ENCODE measurements around the gene RAP1GAP2.
A peak's percentile ranks its signal among the peaks of the same experiment; 100 is the strongest.
"Not testable (repeated sequence)": the region's sequence is repeated elsewhere in the genome, so short reads cannot be mapped to it uniquely, and the experiment has no call there.

Gene RAP1GAP2

GRCh38 chr17:2814481-2815341 lies 18.5 kb downstream of the RAP1GAP2 start:
- no peak for DNase-seq (ENCODE audit: low read depth)

- DNase-seq (ENCODE audit: low read depth) = no peak
Observed at GRCh38 chr17:2815781-2816185, 19.5 kb downstream of the RAP1GAP2 start.

DNA sequence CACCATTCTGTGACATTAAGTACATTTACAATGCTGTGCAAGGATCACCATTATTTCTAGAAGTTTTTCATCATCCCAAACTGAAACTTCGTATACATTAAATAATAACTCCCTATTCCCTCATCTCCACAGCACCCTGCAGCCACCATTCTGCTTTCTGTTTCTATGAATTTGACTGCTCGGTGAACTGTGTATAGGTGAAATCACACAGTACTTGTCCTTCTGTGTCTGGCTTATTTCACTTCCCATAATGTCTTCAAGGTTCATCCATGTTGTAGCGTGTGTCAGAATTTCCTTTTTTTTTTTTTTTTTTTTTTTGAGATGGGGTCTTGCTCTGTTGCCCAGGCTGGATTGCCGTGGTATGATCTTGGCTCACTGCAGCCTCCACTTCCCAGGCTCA lies 20.4 kb downstream of the RAP1GAP2 start:
- no peak for DNase-seq (ENCODE audit: low read depth)

DNA sequence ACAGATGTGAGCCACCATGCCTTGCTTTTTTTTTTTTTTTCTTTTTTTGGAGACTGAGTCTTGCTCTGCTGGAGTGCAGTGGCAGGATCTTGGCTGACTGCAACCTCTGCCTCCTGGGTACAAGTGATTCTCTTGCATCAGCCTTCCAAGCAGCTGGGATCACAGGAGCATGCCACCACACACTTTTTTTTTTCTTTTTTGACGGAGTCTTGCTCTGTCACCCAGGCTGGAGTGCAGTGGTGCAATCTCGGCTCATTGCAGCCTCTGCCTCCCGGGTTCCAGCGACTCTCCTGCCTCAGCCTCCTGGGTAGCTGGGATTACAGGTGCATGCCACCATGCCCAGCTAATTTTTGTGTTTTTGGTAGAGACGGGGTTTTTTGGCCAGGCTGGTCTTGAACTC lies 23.1 kb downstream of the RAP1GAP2 start:
- DNase-seq (ENCODE audit: low read depth) = not testable (repeated sequence)

DNA sequence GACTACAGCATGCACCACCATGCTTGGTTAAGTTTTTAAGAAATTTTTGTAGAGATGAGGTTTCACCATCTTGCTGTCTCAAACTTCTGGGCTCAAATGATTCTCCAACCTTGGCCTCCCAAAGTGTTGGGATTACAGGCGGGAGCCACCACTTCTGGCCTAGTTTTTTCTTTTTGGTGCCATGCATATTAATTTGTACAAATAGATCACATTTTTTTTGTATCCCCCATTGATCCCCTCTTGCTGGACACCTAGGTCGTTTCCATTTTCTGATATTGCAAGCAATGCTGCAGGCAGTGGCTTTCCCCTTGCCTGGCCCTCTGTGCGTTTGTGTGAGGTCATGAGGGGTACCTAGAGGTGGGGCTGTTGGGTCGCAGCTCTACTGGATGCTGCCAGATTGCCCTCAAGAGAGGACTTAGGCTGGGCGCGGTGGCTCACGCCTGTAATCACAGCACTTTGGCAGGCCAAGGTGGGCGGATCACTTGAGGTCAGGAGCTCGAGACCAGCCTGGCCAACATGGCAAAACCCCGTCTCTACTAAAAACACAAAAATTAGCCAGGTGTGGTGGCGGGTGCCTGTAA lies 23.8 kb downstream of the RAP1GAP2 start:
- no peak for DNase-seq (ENCODE audit: low read depth)

DNA sequence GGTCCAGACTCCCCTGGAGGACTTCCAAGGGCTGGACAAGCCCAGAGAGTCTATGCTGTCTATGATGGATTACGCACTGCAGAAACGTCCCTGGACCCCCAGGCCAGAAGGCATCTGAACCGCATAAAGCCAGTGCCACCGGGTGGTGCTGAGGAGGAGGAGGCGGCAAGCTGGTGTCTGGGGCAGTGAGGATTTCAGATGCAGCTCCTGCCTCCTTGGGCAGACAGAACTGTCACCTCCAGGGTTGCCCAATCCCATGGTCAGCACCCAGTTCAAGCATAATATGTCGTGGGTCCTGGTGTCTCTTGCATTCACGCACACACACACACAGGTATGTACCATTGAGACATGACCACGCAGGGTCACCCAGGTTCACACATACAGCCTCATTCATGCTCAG lies 25.6 kb downstream of the RAP1GAP2 start:
- DNase-seq (ENCODE audit: low read depth) = no peak

GRCh38 chr17:2822358-2822757 lies 26.1 kb downstream of the RAP1GAP2 start:
- no peak for DNase-seq (ENCODE audit: low read depth)

DNA sequence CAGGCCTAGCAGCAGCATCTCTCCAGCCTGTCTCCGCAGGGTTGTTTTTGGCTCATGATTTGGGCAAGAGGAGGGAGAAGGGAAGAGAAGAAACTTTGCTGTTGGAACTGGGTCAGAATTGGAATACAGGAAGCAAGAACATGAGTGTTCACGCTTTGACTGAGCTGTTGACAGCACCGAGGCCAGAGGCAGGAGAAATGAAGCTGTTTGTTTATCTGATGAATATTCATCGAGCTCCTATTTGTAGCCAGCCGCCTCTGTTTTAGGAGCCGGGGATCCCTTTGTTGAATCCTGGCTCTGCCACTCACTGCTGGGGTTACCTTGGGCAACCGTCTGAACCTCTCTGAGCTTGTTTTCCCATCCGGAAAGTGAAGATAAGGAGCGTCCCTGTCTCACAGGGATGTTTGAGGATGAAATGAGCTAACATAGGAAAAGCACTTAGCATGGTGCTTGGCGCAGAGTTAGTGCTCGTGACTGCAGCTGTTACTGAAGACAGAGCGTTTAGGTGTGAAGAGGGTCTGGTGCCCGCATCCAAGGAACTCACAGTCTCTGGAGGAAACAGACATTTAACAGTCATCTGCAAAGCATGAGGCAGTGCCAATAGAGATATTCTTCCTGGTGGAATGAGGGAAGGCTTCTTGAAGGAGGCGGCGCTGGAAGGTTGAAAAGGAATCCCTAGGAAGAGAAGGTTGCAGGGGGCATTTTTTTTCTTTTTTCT lies 29.2 kb downstream of the RAP1GAP2 start:
- no peak for DNase-seq (ENCODE audit: low read depth)

GRCh38 chr17:2828397-2829038 lies 32.3 kb downstream of the RAP1GAP2 start:
- DNase-seq (ENCODE audit: low read depth) = peak; percentile 9

GRCh38 chr17:2830678-2831077 lies 34.4 kb downstream of the RAP1GAP2 start:
- DNase-seq (ENCODE audit: low read depth) = no peak

GRCh38 chr17:2835780-2836179 lies 39.5 kb downstream of the RAP1GAP2 start:
- DNase-seq (ENCODE audit: low read depth) = no peak

DNA sequence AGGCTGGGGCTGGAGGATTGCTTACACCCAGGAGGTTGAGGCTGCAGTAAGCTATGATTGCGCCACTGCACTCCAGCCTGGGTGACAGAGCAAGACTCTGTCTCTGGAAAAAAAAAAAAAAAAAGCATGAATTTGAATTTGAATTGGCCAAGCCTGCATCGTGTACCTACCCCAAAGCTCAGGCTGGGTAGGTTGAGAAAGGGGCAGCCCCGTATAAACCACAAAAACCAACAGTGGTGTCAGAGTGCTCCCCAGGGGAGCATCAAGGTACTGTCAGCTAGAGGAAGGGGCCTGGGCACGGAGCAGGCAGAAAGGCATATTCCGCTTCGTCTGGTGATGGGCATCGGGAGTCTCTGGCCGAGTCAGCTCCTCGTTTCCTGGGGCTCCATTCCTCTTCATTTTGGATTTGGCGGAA lies 40.9 kb downstream of the RAP1GAP2 start:
- DNase-seq (ENCODE audit: low read depth) = no peak

DNA sequence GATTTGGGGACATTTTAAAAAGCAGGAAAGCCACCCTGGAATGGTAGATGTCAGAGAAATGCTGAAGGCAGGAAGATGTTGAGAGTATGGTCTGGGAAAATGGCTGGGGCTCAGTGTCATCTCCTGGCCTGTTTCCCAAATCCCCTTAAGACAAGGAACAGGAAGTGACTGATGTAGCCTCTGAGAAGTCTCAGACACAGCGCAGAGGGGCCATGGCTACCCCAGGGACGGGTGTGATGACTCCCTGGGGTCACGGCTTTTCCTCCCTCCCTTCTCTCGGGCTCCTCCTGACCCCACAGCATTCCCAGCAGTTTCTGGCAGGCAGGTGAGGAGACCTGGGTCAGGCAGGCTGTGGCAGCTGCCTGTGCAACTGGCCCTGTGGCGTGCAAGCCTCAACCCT lies 45.4 kb downstream of the RAP1GAP2 start:
- no peak for DNase-seq (ENCODE audit: low read depth)

DNA sequence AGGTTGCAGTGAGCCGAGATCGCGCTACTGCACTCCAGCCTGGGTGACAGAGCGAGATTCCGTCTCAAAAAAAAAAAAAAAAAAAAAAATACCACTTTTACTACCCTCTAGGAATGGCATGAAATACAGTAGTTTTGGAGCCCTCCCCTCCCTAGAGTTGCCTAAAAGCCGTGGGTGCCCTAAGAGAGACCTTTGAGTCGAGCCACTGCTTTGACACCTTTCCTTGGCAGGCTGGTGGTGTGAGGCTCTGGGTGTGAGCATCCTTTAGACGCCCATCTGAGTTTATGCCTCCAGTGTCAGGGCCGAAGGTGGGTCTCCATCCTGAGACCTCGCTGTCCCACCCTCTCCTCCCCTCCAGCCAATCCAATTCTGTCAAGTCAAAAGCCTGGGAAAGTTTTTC lies 46.2 kb downstream of the RAP1GAP2 start:
- no peak for DNase-seq (ENCODE audit: low read depth)

- no peak for DNase-seq (ENCODE audit: low read depth)
Observed at GRCh38 chr17:2844416-2844815, 48.2 kb downstream of the RAP1GAP2 start.

DNA sequence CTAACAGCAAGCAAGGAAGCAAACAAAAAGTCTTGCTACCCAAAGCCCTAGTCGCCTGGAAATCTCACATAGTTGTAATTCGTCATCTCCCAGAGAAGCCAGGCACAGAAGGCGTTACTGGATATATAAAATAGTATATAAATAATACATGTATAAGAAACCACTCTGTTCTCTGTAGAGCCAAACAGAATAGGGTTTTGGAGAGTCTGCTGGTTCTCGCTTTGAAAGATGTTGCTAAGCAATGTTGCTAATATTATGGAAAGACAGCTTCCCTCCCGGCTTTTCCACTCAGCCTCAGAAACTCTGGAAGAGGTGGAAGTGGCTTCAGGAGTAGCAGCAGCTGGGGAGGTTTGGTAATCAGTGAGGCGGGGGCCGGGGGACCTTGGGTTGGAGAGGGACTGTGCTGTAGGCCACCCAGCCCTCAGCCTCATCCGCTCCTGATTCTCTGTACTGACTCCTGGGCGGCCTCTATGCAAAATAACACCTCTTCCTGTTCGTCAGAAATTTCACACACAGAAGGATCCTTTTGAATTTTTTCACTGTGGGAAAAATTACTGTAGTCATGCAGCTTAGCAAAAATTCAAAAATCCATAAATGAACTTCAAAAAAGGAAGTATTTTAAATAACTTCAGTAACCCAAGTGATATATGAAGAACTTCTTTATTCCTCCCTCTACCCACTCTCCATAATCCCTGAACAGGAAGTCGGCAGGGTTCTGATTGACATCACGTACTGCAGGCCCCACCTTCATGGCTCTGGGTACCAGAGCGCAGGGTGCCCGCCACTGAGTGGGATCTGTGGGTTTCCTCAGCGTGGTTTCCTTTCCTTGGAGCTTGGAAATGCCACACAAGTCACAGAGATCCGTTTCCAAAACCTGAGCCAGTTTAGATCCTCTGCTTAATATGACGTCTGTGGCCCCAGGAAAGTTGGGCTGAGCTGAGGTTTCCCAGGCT lies 51.4 kb downstream of the RAP1GAP2 start:
- no peak for DNase-seq (ENCODE audit: low read depth)

GRCh38 chr17:2849327-2849670 lies 53.1 kb downstream of the RAP1GAP2 start:
- no peak for DNase-seq (ENCODE audit: low read depth)

DNA sequence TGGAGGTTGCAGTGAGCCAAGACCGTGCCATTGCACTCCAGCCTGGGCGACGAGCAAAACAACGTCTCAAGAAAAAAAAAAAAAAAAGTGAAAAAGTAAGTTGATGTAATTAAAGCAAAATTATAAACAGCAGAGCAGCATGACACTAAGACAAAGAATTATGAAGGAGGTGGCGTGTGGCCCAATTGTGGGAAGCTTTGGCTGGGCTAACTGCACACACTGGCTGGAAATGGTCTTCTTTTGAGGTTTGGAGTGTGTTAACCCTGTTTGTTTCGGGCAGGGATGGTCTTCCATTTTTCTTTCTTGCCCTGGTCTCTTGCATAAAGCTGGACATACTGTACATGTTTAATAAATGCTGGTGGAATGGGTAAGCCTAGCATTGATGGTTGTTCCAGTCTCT lies 54.8 kb downstream of the RAP1GAP2 start:
- no peak for DNase-seq (ENCODE audit: low read depth)

- no peak for DNase-seq (ENCODE audit: low read depth)
Observed at GRCh38 chr17:2851615-2852014, 55.4 kb downstream of the RAP1GAP2 start.

- no peak for DNase-seq (ENCODE audit: low read depth)
Observed at GRCh38 chr17:2852221-2852620, 56.0 kb downstream of the RAP1GAP2 start.

GRCh38 chr17:2852729-2853282 lies 56.6 kb downstream of the RAP1GAP2 start:
- no peak for DNase-seq (ENCODE audit: low read depth)

Data from HS-27A (cell line).